ENCODE measurements around the gene CASP2.

DNA sequence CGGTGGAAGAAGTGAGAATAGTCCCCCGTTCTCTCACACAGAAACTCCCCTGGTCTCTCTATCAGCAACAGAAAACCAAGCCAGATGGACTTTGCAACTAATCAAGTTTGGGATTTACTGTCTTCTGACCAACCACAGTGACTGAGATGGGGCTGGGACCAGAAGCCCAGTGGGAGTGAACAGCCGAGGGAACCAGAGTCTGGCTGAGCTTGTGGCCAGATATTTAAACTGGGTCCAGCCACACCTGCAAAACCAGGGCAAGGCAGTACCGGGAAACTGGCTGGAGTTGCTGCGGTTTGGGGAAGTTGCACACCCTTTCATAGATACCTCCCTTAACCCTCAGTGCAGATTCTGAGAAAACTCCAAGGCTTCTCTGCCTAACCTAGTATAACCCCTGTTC lies 18.9 kb upstream of the CASP2 start:
- TF ChIP-seq, protein P1, sequence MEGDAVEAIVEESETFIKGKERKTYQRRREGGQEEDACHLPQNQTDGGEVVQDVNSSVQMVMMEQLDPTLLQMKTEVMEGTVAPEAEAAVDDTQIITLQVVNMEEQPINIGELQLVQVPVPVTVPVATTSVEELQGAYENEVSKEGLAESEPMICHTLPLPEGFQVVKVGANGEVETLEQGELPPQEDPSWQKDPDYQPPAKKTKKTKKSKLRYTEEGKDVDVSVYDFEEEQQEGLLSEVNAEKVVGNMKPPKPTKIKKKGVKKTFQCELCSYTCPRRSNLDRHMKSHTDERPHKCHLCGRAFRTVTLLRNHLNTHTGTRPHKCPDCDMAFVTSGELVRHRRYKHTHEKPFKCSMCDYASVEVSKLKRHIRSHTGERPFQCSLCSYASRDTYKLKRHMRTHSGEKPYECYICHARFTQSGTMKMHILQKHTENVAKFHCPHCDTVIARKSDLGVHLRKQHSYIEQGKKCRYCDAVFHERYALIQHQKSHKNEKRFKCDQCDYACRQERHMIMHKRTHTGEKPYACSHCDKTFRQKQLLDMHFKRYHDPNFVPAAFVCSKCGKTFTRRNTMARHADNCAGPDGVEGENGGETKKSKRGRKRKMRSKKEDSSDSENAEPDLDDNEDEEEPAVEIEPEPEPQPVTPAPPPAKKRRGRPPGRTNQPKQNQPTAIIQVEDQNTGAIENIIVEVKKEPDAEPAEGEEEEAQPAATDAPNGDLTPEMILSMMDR (IDR thresholded peaks at IDR 0.05), result no peak
- TF ChIP-seq POLR2AphosphoS5 (IDR thresholded peaks at IDR 0.05) (no peak), POLR2A (IDR thresholded peaks at IDR 0.05) (no peak)

All from breast epithelium (tissue), 3 donors.